GM18519 (cell line): Measurements from ENCODE around the gene SPANXA1.
"Not testable (repeated sequence)": the region's sequence is repeated elsewhere in the genome, so short reads cannot be mapped to it uniquely, and the experiment has no call there.

ENCODE experiments used
- ATAC-seq: cut with Tn5 transposase; IDR thresholded peaks from one replicate; pipeline ENCODE4 v1.9.1; 2021; ENCODE audit warnings: mild to moderate bottlenecking, moderate library complexity; ENCODE audit not compliant: unreplicated experiment, low FRiP score

The SPANXA1 gene, protein sequence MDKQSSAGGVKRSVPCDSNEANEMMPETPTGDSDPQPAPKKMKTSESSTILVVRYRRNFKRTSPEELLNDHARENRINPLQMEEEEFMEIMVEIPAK

DNA sequence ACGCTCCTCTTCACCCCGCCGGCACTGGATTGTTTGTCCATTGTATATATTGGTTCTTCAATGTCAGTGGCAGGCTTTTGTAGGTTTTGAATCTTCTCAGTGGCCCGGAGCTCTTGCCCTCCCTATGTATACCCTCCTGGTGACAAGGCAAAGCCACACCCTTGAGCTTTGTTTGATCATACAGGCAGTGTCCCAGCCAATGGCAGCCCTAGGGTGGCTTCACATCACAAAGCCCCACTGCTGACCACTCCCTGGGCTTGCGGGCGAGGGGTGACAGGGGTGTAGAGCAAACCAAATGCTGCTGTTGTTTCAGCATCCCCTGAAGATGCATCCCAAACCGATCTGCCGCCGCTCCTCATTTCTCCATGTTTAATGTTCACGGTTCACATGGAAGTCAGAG, at the start of gene SPANXA1:
SPANXA1 (minus strand) TSS at position 101 of the 400 bp plus-strand sequence; CDS start at position 41, 60 bp downstream.
- ATAC-seq, result not testable (repeated sequence)

DNA sequence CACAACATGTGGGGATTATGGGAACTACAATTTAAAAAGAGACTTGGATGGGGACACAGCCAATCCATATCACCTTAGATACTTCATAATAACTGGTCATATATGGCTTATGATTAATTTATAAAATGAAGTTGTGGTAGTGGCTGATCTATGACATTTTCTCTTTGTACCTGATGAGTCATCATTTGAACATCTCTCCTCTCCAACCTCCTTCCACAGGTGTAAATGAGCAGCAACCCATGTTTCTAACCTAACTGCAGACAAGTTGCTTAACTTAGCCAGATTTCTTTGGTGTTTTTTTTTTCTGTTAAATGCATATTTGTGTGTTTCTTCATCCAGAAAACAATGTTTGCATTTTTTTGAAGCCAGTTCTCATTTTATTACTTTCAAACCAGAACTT, 47.6 kb upstream of the SPANXA1 start:
- ATAC-seq, result no peak

DNA sequence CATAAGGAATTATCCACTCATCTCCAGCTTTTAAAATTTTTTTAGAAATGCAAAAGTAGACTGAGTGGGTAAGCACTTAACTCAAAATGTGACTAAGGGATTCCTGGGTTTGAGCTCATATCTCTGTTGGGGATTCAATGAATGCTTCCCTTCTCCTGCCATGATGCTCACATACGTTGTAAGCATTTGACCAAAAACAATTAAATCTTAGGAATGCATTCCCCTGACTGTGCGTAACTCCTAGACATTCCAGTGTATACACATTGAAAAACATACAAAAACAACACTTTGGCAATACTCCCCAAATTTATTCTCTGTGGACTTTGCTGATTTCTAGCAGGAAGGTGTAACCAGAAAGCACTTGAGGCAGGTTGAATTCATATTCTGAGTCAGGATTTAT, 34.8 kb upstream of the SPANXA1 start:
- ATAC-seq, result no peak

DNA sequence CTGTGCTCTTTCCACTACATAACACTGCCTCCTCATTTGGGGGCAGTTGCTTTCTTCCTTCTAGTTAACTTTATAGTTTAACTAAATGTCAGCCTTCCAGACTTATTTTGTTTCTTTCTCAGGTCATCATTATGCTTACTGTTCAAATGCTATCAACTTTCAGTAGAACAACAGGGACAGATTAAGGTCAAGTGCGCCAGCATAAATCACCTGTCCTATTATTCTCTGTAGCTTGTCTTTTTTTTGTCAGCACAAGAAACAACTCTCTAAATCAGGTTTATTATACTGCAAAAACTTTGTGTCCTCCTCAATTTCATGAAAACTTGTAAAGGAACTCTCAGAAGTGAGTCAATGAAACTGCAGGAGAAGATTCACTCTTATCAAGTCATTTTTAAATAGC, 24.6 kb upstream of the SPANXA1 start:
- ATAC-seq, result no peak

DNA sequence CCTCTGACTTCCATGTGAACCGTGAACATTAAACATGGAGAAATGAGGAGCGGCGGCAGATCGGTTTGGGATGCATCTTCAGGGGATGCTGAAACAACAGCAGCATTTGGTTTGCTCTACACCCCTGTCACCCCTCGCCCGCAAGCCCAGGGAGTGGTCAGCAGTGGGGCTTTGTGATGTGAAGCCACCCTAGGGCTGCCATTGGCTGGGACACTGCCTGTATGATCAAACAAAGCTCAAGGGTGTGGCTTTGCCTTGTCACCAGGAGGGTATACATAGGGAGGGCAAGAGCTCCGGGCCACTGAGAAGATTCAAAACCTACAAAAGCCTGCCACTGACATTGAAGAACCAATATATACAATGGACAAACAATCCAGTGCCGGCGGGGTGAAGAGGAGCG, 4.9 kb upstream of the SPANXA1 start, which contains the start of gene SPANXA2:
SPANXA2 (plus strand) TSS at position 301 of the 400 bp plus-strand sequence; CDS start at position 361, 60 bp downstream.
- not testable (repeated sequence) for ATAC-seq

DNA sequence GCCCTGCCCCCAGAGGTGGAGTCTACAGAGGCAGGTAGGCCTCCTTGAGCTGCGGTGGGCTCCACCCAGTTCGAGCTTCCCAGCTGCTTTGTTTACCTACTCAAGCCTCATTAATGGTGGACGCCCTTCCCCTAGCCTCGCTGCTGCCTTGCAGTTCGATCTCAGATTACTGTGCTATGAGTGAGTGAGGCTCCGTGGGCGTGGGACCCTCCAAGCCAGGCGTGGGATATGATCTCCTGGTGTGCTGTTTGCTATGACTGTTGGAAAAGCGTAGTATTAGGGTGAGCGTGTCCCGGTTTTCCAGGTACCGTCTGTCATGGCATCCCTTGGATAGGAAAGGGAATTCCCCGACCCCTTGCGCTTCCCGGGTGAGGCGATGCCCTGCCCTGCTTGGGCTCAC, 42.0 kb downstream of the SPANXA1 start:
- ATAC-seq, result not testable (repeated sequence)
